Neutrophil (primary cell): ENCODE measurements around the gene GNGT1.

Experiments
- H3K27ac ChIP-seq: fragments of 200-600 bp; sonication (generic); 2 replicates; pipeline ENCODE4 v1.5.1; 2016; ENCODE audit warnings: mild to moderate bottlenecking, moderate library complexity
- H3K27me3 ChIP-seq: fragments of 200-600 bp; sonication (generic); 2 replicates; pipeline ENCODE4 v1.6.0; 2016; ENCODE audit warnings: mild to moderate bottlenecking
- H3K36me3 ChIP-seq: fragments of 200-600 bp; sonication (generic); 2 replicates; pipeline ENCODE4 v1.5.1; 2017
- H3K4me1 ChIP-seq, 2 experiments: fragments of 200-600 bp in 1 of 2; sonication (generic) in 1 of 2; 1 replicate in 1 of 2; 2 replicates in 1 of 2; pipeline versions ENCODE4 v1.5.1 to v1.6.1; 2013 to 2016; ENCODE audit warnings: low read depth in 1 of 2, low read length in 1 of 2, mild to moderate bottlenecking in 1 of 2, moderate library complexity in 1 of 2; ENCODE audit not compliant: control insufficient read depth in 1 of 2, insufficient read depth in 1 of 2
- H3K4me3 ChIP-seq, 2 experiments: fragments of 200-600 bp in 1 of 2; sonication (generic) in 1 of 2; 1 replicate in 1 of 2; 2 replicates in 1 of 2; pipeline ENCODE4 v1.5.1; 2013 to 2016; ENCODE audit warnings: low read depth in 1 of 2, low read length in 1 of 2, mild to moderate bottlenecking in 1 of 2, moderate library complexity in 1 of 2
- H3K9me3 ChIP-seq: fragments of 200-600 bp; sonication (generic); 2 replicates; pipeline ENCODE4 v1.5.1; 2016
- CTCF ChIP-seq: fragments of 200-600 bp; sonication (generic); IDR thresholded peaks from 2 replicates; pipeline ENCODE4 v1.5.1; 2016; ENCODE audit warnings: antibody characterized with exemption

The GNGT1 gene

GRCh38 chr7:93890464-93891068 lies 15.8 kb upstream of the GNGT1 start, which contains the start of gene TFPI2:
TSS of gene TFPI2 (minus strand) at chr7:93890753. CDS start at chr7:93890678, 75 bp downstream.
- Histone ChIP-seq H3K27me3 (peaks cover 60% of the 10 kb centered on the region), H3K27ac (no peak within 1 kb of the TSS), H3K36me3 (no peaks in the 10 kb centered on the region), H3K4me1 (no peaks in the 10 kb centered on the region), H3K9me3 (no peaks in the 10 kb centered on the region), H3K4me3 (no peak within 1 kb of the TSS)
- TF ChIP-seq CTCF, result no peak

DNA sequence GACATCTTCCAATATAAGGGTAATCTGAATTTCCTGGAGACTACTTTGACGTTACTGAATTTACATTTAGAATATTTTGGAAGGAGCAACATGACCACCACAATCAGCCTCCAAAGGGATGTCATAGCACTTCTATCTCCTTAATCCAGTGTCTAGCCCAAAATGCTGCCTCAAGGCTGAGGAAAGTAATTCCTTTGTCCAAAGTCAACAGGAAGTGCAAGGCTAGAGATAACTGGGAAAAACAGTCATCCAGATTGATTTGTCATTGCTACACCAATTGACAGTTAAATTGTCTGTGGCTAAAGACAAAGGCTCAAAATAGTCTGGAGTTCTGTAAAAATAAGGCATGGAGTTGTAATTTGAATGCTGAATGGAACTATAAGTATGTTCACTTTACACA lies 11.9 kb upstream of the GNGT1 start:
- H3K4me1 ChIP-seq, result no peaks in the 10 kb centered on the region
- peaks cover 35% of the 10 kb centered on the region for H3K27me3 ChIP-seq
- H3K4me3 ChIP-seq, result no peak overlapping the region
- no peaks in the 10 kb centered on the region for H3K9me3 ChIP-seq
- no peak overlapping the region for H3K27ac ChIP-seq
- no peaks in the 10 kb centered on the region for H3K36me3 ChIP-seq
- no peak for TF ChIP-seq CTCF

DNA sequence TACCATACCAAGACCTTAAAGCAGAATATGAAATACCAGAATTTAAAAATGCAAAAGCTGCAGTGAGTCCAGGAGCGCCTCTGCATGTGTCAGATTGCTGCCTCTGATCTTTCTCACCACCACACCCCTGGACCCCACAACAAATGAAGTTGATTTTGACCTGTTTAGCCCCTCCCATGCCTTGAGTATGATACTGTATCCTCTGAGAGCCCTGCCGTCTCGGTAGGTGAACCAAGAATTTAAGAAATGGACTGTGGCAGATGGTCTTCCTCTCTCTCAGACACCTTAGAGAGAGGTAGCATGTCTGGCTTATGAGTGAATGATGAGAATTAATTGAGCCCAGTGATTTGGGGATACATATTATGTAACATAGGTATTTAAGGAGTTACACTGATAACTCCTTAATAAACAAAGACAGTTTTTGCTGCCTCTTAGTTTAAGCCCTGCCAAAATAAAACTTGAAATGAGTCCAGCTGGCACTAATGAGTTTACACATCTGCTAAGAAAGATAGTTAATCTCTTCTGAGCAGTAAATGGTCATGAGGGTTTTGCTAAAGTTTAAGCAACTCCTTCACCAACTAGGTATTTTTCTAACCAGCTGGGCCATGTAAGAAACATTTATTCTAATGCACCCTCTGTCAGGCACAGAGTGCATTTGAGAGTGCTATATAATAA lies 11.3 kb upstream of the GNGT1 start:
- Histone ChIP-seq H3K36me3 (no peaks in the 10 kb centered on the region), H3K4me3 (no peak overlapping the region), H3K27me3 (peaks cover 28% of the 10 kb centered on the region), H3K4me1 (no peaks in the 10 kb centered on the region), H3K9me3 (no peaks in the 10 kb centered on the region), H3K27ac (no peak overlapping the region)
- no peak for TF ChIP-seq CTCF

DNA sequence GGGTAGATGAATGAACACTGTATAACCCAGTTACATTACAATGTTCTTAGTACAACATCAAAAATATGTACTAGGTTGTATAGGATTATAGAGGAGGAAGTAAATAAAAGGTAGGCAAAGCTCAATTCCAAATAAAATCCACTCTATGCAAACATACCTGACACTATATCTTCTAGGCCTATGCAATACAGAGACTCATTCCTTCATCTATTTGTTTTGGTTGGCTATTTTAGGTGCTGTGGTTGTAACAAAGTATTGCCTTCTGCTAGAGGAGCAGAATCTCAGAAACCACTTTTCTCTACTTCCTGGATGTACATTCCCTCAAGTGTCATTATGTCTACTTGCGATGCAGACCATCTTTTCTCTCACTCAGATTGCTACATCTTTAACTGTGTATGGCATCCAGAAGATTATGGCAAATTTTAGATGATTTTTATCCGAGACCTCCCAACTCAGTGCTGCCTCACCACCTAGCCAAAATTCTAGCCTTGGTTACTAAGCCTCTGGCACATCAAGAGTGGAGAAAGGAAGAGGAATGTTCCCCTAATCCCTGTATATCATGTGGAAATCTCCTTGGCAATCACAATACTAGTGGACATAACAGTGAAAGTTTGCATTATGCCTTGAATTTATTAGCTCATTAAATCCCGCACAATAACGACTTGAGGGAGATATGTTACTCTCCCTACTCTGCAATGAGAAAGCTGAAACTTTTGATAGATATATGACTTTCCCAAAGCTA lies 10.3 kb upstream of the GNGT1 start:
- H3K4me1 ChIP-seq, result no peaks in the 10 kb centered on the region
- H3K27ac ChIP-seq, result no peak overlapping the region
- no peaks in the 10 kb centered on the region for H3K36me3 ChIP-seq
- H3K9me3 ChIP-seq, result no peaks in the 10 kb centered on the region
- peaks cover 19% of the 10 kb centered on the region for H3K27me3 ChIP-seq
- H3K4me3 ChIP-seq, result no peak overlapping the region
- TF ChIP-seq CTCF, result no peak

- no peak for TF ChIP-seq CTCF
- peaks cover 2% of the 10 kb centered on the region for H3K27me3 ChIP-seq
- H3K36me3 ChIP-seq, result no peaks in the 10 kb centered on the region
- H3K27ac ChIP-seq, result no peak overlapping the region
- H3K4me3 ChIP-seq, result no peak overlapping the region
- H3K4me1 ChIP-seq, result no peaks in the 10 kb centered on the region
- H3K9me3 ChIP-seq, result no peaks in the 10 kb centered on the region
These were observed 8.7 kb upstream of the GNGT1 start for GRCh38 chr7:93897680-93898079.
